T-cell (primary cell): ENCODE data around the gene DPP4. TPM values are rescaled to one million over a fixed set of nuclear protein-coding genes. Genes with fewer than 3 reads are reported as not detected.

Source experiments
- ATAC-seq, 4 experiments: fragments of 200-7000 bp in 3 of 4; fragments of 150-1000 bp in 1 of 4; cut with Tn5 transposase; replicated peaks in 1 of 4; 1 replicate in 3 of 4; 2 replicates in 1 of 4; pipeline ENCODE4 v1.10.0; 2021; ENCODE audit warnings: moderate library complexity in 3 of 4, mild to moderate bottlenecking in 2 of 4, moderate number of reproducible peaks in 1 of 4
- CTCF ChIA-PET, 2 donors: fragments of 300-600 bp; sonication (Branson Sonifier 250); formaldehyde crosslinking; loops; one replicate each; lab custom pipeline; 2022; ENCODE audit warnings: antibody characterized with exemption in 2 of 2; lab: Charles Lee
- POLR2A ChIA-PET, 2 donors: fragments of 300-600 bp; sonication (Branson Sonifier 250); formaldehyde crosslinking; loops; one replicate each; lab custom pipeline; 2022; ENCODE audit warnings: antibody characterized with exemption in 2 of 2; lab: Charles Lee
- DNase-seq, 35 experiments: peaks; one replicate each; pipeline versions ENCODE4 v3.0.0 to v3.0.0-alpha.2; 2013 to 2023
- H3K27ac ChIP-seq: one replicate; pipeline ENCODE4 v1.5.1; 2013; ENCODE audit warnings: low read length
- H3K27me3 ChIP-seq, 2 experiments: replicated peaks in 1 of 2; 1 replicate in 1 of 2; 2 replicates in 1 of 2; pipeline versions ENCODE4 v1.6.1 to v1.7.0; 2013; ENCODE audit warnings: low read length in 1 of 2, mixed read lengths in 1 of 2; ENCODE audit not compliant: control insufficient read depth in 2 of 2, insufficient read depth in 2 of 2; ENCODE audit errors: extremely low read depth in 1 of 2
- H3K36me3 ChIP-seq, 2 donors: 1 replicate in 1 of 2; 2 replicates in 1 of 2; pipeline versions ENCODE4 v1.6.1 to v1.7.0; 2013; ENCODE audit warnings: low read length in 1 of 2; ENCODE audit not compliant: control insufficient read depth in 2 of 2, insufficient read depth in 1 of 2; ENCODE audit errors: extremely low read depth in 1 of 2
- H3K4me1 ChIP-seq, 2 experiments: 1 replicate in 1 of 2; 2 replicates in 1 of 2; pipeline versions ENCODE4 v1.6.1 to v1.7.0; 2013; ENCODE audit warnings: low read length in 2 of 2, mixed read lengths in 1 of 2; ENCODE audit not compliant: insufficient read depth in 2 of 2, control insufficient read depth in 1 of 2; ENCODE audit errors: extremely low read depth in 1 of 2
- H3K4me3 ChIP-seq, 2 donors: 1 replicate in 1 of 2; 2 replicates in 1 of 2; pipeline versions ENCODE4 v1.5.1 to v1.7.0; 2013; ENCODE audit warnings: mild to moderate bottlenecking in 2 of 2, low read length in 1 of 2, moderate library complexity in 1 of 2; ENCODE audit not compliant: control insufficient read depth in 1 of 2; ENCODE audit errors: extremely low read depth in 1 of 2
- H3K9me3 ChIP-seq: 2 replicates; pipeline ENCODE4 v1.7.0; 2013
- H3K27ac Mint-ChIP-seq, 2 donors: one replicate each; pipeline ENCODE4 v1.8.0; 2020 to 2021; ENCODE audit warnings: mild to moderate bottlenecking in 2 of 2, mixed read lengths in 2 of 2
- H3K27me3 Mint-ChIP-seq, 2 donors: one replicate each; pipeline ENCODE4 v1.8.0; 2021 to 2022; ENCODE audit warnings: mixed read lengths in 2 of 2
- H3K36me3 Mint-ChIP-seq: one replicate; pipeline ENCODE4 v1.8.0; 2021; ENCODE audit warnings: mixed read lengths
- H3K4me1 Mint-ChIP-seq, 3 donors: one replicate each; pipeline ENCODE4 v1.8.0; 2020 to 2022; ENCODE audit warnings: mixed read lengths in 3 of 3, mild to moderate bottlenecking in 1 of 3
- H3K4me3 Mint-ChIP-seq, 3 donors: one replicate each; pipeline ENCODE4 v1.8.0; 2020 to 2022; ENCODE audit warnings: mild to moderate bottlenecking in 3 of 3, mixed read lengths in 3 of 3, moderate library complexity in 3 of 3
- H3K9me3 Mint-ChIP-seq, 3 donors: one replicate each; pipeline ENCODE4 v1.8.0; 2020 to 2022; ENCODE audit warnings: mixed read lengths in 3 of 3
- WGBS: methylation state at CpG from one replicate; pipeline ENCODE4 v1.1.5; 2013; ENCODE audit warnings: missing lambda C conversion rate; ENCODE audit not compliant: insufficient coverage; 5-methylcytosine and 5-hydroxymethylcytosine counted together
- total RNA-seq, 35 experiments: library from RNA in 6 of 35; stranded (reverse) in 6 of 35; fragments of 120-200 nt in 1 of 35; gene quantifications; one replicate each; pipeline versions ENCODE4 v1.2.1 to v1.2.4 and lab custom pipeline; 2013 to 2026

Gene DPP4
- total RNA-seq, 5 donors from 2014 or later (not counting 1 experiment from before 2014, with no cell fraction given), result 30.1 to 47.7 (median 37.9) TPM

GRCh38 chr2:162075689-162076132 lies 1.7 kb upstream of the DPP4 start:
- no peak for ATAC-seq
- Mint-ChIP-seq H3K36me3 (peaks cover 21% of the 10 kb centered on the region), H3K9me3 (peaks cover 0 to 18% (median 13%) of the 10 kb centered on the region in 3 donors), H3K4me1 (peaks cover 35 to 43% (median 38%) of the 10 kb centered on the region in 3 donors), H3K4me3 (peak overlapping the region in 2 of 3 donors; percentile 90 to 98), H3K27me3 (no peaks in the 10 kb centered on the region), H3K27ac (no peak overlapping the region)
- DNase-seq, result no peak
- no peak overlapping the region for H3K4me3 ChIP-seq
- POLR2A ChIA-PET, result interaction anchor here in 1 of 2 donors (0.7 kb wide), 1 partner anchor 14 kb away, joined by 7 read pairs; no protein-coding TSS in a partner anchor
- 100% methylated on average over 2 of the region's 2 CpGs for WGBS
- H3K36me3 ChIP-seq, result no peaks in the 10 kb centered on the region
- H3K27ac ChIP-seq, result no peak overlapping the region
- peaks cover 2% of the 10 kb centered on the region for H3K9me3 ChIP-seq
- CTCF ChIA-PET, result interaction anchor here in 1 of 2 donors (0.7 to 1.2 kb wide), 2 partner anchors 18 to 425 kb away, joined by 3 to 10 read pairs; no protein-coding TSS in a partner anchor
- peaks cover 0 to 11% of the 10 kb centered on the region in 2 experiments for H3K27me3 ChIP-seq
- peaks cover 12 to 24% of the 10 kb centered on the region in 2 experiments for H3K4me1 ChIP-seq

- WGBS, result 60% methylated on average over 1 of the region's 6 CpGs
- H3K4me1 ChIP-seq, result peaks cover 12 to 24% of the 10 kb centered on the region in 2 experiments
- peaks cover 0 to 11% of the 10 kb centered on the region in 2 experiments for H3K27me3 ChIP-seq
- no peak for DNase-seq
- Mint-ChIP-seq H3K36me3 (peaks cover 27% of the 10 kb centered on the region), H3K9me3 (peaks cover 0 to 16% (median 13%) of the 10 kb centered on the region in 3 donors), H3K27me3 (no peaks in the 10 kb centered on the region), H3K4me1 (peaks cover 41 to 49% (median 44%) of the 10 kb centered on the region in 3 donors), H3K4me3 (peak overlapping the region; percentile 90 to 98 (median 97)), H3K27ac (peak overlapping the region; percentile 70 to 81)
- H3K9me3 ChIP-seq, result peaks cover 2% of the 10 kb centered on the region
- no peak overlapping the region for H3K4me3 ChIP-seq
- ChIA-PET CTCF (interaction anchor here (0.6 to 2.9 kb wide), 4 partner anchors 18 to 971 kb away, joined by 3 to 13 read pairs (median 3); no protein-coding TSS in a partner anchor), POLR2A (no interaction called here)
- no peaks in the 10 kb centered on the region for H3K36me3 ChIP-seq
- H3K27ac ChIP-seq, result no peak overlapping the region
- ATAC-seq, result no peak
Measured at GRCh38 chr2:162074928-162075688, 1.1 kb upstream of the DPP4 start.

GRCh38 chr2:162074632-162074895 lies 549 bp upstream of the DPP4 start:
- ChIA-PET CTCF (interaction anchor here (0.6 to 2.9 kb wide), 5 partner anchors 47 to 970 kb away, joined by 3 to 13 read pairs (median 3); no protein-coding TSS in a partner anchor), POLR2A (no interaction called here)
- H3K27me3 ChIP-seq, result peaks cover 0 to 11% of the 10 kb centered on the region in 2 experiments
- peaks cover 0 to 12% (median 11%) of the 10 kb centered on the region in 3 donors for H3K9me3 Mint-ChIP-seq
- ATAC-seq (no peak), DNase-seq (no peak)
- peaks cover 12 to 24% of the 10 kb centered on the region in 2 experiments for H3K4me1 ChIP-seq
- H3K27ac Mint-ChIP-seq, result peak overlapping the region; percentile 70 to 81
- peak overlapping the region; percentile 48 for H3K27ac ChIP-seq
- H3K4me1 Mint-ChIP-seq, result peaks cover 42 to 51% (median 45%) of the 10 kb centered on the region in 3 donors
- H3K36me3 Mint-ChIP-seq, result peaks cover 26% of the 10 kb centered on the region
- no CpG with 5 or more reads among the region's 2 CpGs for WGBS
- no peaks in the 10 kb centered on the region for H3K36me3 ChIP-seq
- H3K4me3 ChIP-seq, result peak overlapping the region; percentile 95 to 100
- no peaks in the 10 kb centered on the region for H3K27me3 Mint-ChIP-seq
- no peaks in the 10 kb centered on the region for H3K9me3 ChIP-seq
- peak overlapping the region; percentile 90 to 98 (median 97) for H3K4me3 Mint-ChIP-seq

DNA sequence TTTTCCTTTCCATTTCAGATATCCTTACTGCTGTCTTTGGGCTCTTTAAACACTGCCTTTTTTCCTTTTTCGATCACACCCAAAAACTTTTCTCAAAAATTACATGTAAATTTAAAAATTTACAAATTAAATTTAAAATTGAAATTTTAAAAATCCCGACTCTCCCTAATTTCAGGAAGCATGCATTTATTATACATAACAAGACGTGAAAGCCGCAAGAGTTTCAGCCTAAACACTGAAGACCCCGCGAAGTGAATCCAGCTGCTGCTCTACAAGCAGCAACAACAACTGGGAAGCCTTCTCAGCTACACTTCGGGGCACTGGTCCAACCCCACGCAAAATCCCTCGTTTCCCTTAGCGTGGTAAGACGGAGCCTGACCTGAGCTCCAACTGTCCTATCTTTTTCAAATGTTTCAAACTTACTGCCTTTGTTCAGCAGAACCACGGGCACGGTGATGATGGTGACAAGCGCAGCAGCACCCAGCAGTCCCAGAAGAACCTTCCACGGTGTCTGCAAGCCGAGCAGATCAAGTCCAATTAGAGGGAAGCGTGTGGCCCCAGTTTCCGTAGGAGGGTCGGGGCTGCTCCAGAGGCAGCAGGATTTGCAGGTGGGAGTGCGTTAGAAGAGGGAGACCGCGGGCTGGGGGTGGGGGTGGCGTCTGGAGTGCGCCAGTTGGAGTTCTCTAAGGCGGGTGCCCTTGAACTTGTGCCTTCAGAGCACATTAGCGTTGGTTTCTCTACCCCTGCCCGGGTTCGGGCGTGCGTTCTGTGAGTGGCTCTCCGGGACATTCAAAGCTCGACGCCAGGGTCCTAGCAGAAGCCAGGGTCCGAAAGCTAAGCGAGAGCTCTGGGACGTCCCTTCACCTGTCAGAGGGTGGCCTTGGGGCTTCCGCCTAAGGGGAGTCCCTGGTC lies 783 bp downstream of the DPP4 start:
- ATAC-seq, result peak; percentile 38 to 58 (median 46)
- Histone ChIP-seq H3K4me3 (peak overlapping the region; percentile 95 to 100), H3K36me3 (no peaks in the 10 kb centered on the region), H3K27me3 (peaks cover 0 to 11% of the 10 kb centered on the region in 2 experiments), H3K9me3 (no peaks in the 10 kb centered on the region), H3K27ac (peak overlapping the region; percentile 72), H3K4me1 (peaks cover 12 to 24% of the 10 kb centered on the region in 2 experiments)
- H3K4me3 Mint-ChIP-seq, result peak overlapping the region; percentile 90 to 98 (median 97)
- peaks cover 0 to 8% (median 6%) of the 10 kb centered on the region in 3 donors for H3K9me3 Mint-ChIP-seq
- ChIA-PET CTCF (interaction anchor here (0.6 to 2.9 kb wide), 7 partner anchors 13 to 77 kb away, joined by 3 to 13 read pairs (median 4); no protein-coding TSS in a partner anchor), POLR2A (interaction anchor here (0.5 to 1.1 kb wide), 5 partner anchors 12 to 940 kb away, joined by 3 to 7 read pairs (median 4); no protein-coding TSS in a partner anchor)
- H3K27ac Mint-ChIP-seq, result peak overlapping the region; percentile 91 to 97
- H3K36me3 Mint-ChIP-seq, result peaks cover 26% of the 10 kb centered on the region
- H3K4me1 Mint-ChIP-seq, result peaks cover 47 to 61% (median 56%) of the 10 kb centered on the region in 3 donors
- H3K27me3 Mint-ChIP-seq, result no peaks in the 10 kb centered on the region
- WGBS, result 10% methylated on average over 29 of the region's 37 CpGs
- DNase-seq, result peak in 18 of 35 experiments; percentile 2 to 38 (median 16)

GRCh38 chr2:162072181-162072702 lies 1.8 kb downstream of the DPP4 start:
- peak overlapping the region; percentile 11 to 95 for H3K4me3 ChIP-seq
- POLR2A ChIA-PET, result interaction anchor here (0.6 to 0.8 kb wide), 3 partner anchors 12 to 448 kb away, joined by 3 to 4 read pairs (median 3); no protein-coding TSS in a partner anchor

More at GRCh38 chr2:162072181-162072702, 1.8 kb downstream of the DPP4 start:
- peak in 1 of 35 experiments; percentile 19 for DNase-seq
- Histone ChIP-seq H3K9me3 (no peaks in the 10 kb centered on the region), H3K36me3 (no peaks in the 10 kb centered on the region), H3K27ac (no peak overlapping the region), H3K27me3 (peaks cover 0 to 11% of the 10 kb centered on the region in 2 experiments), H3K4me1 (peaks cover 12 to 24% of the 10 kb centered on the region in 2 experiments)
- peak overlapping the region; percentile 90 to 98 (median 97) for H3K4me3 Mint-ChIP-seq
- CTCF ChIA-PET, result interaction anchor here in 1 of 2 donors (0.6 to 2.9 kb wide), 4 partner anchors 12 to 470 kb away, joined by 3 to 13 read pairs (median 5); no protein-coding TSS in a partner anchor
- H3K27ac Mint-ChIP-seq, result peak overlapping the region in 1 of 2 donors; percentile 74
- peaks cover 56 to 71% (median 65%) of the 10 kb centered on the region in 3 donors for H3K4me1 Mint-ChIP-seq
- H3K36me3 Mint-ChIP-seq, result peaks cover 22% of the 10 kb centered on the region
- ATAC-seq, result no peak
- no peaks in the 10 kb centered on the region for H3K27me3 Mint-ChIP-seq
- no peaks in the 10 kb centered on the region for H3K9me3 Mint-ChIP-seq
